Mesodermal cell (in vitro differentiated cells): Measurements from ENCODE around the gene SLC19A1.

Experiments used
- H3K27ac ChIP-seq: 2 replicates; pipeline ENCODE4 v1.7.0; 2013; ENCODE audit warnings: mild to moderate bottlenecking, low read depth, low read length, moderate library complexity; ENCODE audit not compliant: severe bottlenecking
- H3K36me3 ChIP-seq: 2 replicates; pipeline ENCODE4 v1.7.1; 2013; ENCODE audit warnings: mild to moderate bottlenecking, low read length, moderate library complexity; ENCODE audit not compliant: control insufficient read depth, insufficient read depth
- H3K4me1 ChIP-seq: one replicate; pipeline ENCODE4 v1.7.1; 2013; ENCODE audit warnings: mild to moderate bottlenecking, low read length; ENCODE audit not compliant: insufficient read depth, control insufficient read depth, poor library complexity, severe bottlenecking
- H3K4me3 ChIP-seq: 2 replicates; pipeline ENCODE4 v1.7.0; 2013; ENCODE audit warnings: low read length, control low read depth, mild to moderate bottlenecking; ENCODE audit not compliant: insufficient read depth, poor library complexity, severe bottlenecking; ENCODE audit errors: extremely low read depth
- H3K9me3 ChIP-seq: 2 replicates; pipeline ENCODE4 v1.7.1; 2013; ENCODE audit warnings: mild to moderate bottlenecking, low read length, moderate library complexity; ENCODE audit not compliant: control insufficient read depth
- WGBS, 2 experiments: methylation state at CpG; one replicate each; pipeline ENCODE4 v1.1.5; 2013; ENCODE audit warnings: missing lambda C conversion rate in 2 of 2; ENCODE audit not compliant: insufficient coverage in 2 of 2; 5-methylcytosine and 5-hydroxymethylcytosine counted together

The SLC19A1 gene

GRCh38 chr21:45471525-45472221 is 70.6 kb downstream of the SLC19A1 start:
- Histone ChIP-seq H3K36me3 (peaks cover 88% of the 10 kb centered on the region), H3K9me3 (no peaks in the 10 kb centered on the region), H3K27ac (no peak overlapping the region), H3K4me1 (peaks cover 26% of the 10 kb centered on the region), H3K4me3 (no peak overlapping the region)
- 91% methylated on average over 24 to 30 of the region's 30 CpGs for WGBS, 2 experiments

GRCh38 chr21:45470773-45471524 is 71.3 kb downstream of the SLC19A1 start:
- Histone ChIP-seq H3K4me3 (no peak overlapping the region), H3K36me3 (peaks cover 88% of the 10 kb centered on the region), H3K9me3 (no peaks in the 10 kb centered on the region), H3K27ac (peak overlapping the region; percentile 36), H3K4me1 (peaks cover 26% of the 10 kb centered on the region)
- 94 to 96% methylated on average over 24 to 28 of the region's 28 CpGs for WGBS, 2 experiments

GRCh38 chr21:45470087-45470515 is 72.1 kb downstream of the SLC19A1 start:
- peaks cover 26% of the 10 kb centered on the region for H3K4me1 ChIP-seq
- no peaks in the 10 kb centered on the region for H3K9me3 ChIP-seq
- H3K4me3 ChIP-seq: no peak overlapping the region
- WGBS, 2 experiments: 92 to 97% methylated on average over 5 to 6 of the region's 7 CpGs
- H3K36me3 ChIP-seq: peaks cover 89% of the 10 kb centered on the region
- peak overlapping the region; percentile 71 for H3K27ac ChIP-seq

GRCh38 chr21:45469273-45470086 is 72.8 kb downstream of the SLC19A1 start:
- Histone ChIP-seq H3K27ac (peak overlapping the region; percentile 71), H3K4me1 (peaks cover 26% of the 10 kb centered on the region), H3K9me3 (no peaks in the 10 kb centered on the region), H3K4me3 (no peak overlapping the region), H3K36me3 (peaks cover 88% of the 10 kb centered on the region)
- 84 to 90% methylated on average over 17 to 18 of the region's 24 CpGs for WGBS, 2 experiments

- 95 to 99% methylated on average over 14 of the region's 14 CpGs for WGBS, 2 experiments
- Histone ChIP-seq H3K4me3 (no peak overlapping the region), H3K27ac (no peak overlapping the region), H3K36me3 (peaks cover 88% of the 10 kb centered on the region), H3K4me1 (peaks cover 26% of the 10 kb centered on the region), H3K9me3 (no peaks in the 10 kb centered on the region)
Observed at GRCh38 chr21:45468971-45469272, 73.3 kb downstream of the SLC19A1 start.

- Histone ChIP-seq H3K36me3 (peaks cover 87% of the 10 kb centered on the region), H3K4me1 (peaks cover 26% of the 10 kb centered on the region), H3K27ac (no peak overlapping the region), H3K9me3 (no peaks in the 10 kb centered on the region), H3K4me3 (no peak overlapping the region)
- 96 to 98% methylated on average over 34 to 37 of the region's 45 CpGs for WGBS, 2 experiments
Observed at GRCh38 chr21:45468051-45468970, 73.9 kb downstream of the SLC19A1 start.

- Histone ChIP-seq H3K9me3 (no peaks in the 10 kb centered on the region), H3K36me3 (peaks cover 86% of the 10 kb centered on the region), H3K27ac (no peak overlapping the region), H3K4me3 (no peak overlapping the region), H3K4me1 (peaks cover 26% of the 10 kb centered on the region)
- WGBS, 2 experiments: 98 to 100% methylated on average over 16 to 24 of the region's 25 CpGs
Observed at GRCh38 chr21:45467221-45467779, 74.9 kb downstream of the SLC19A1 start.

- Histone ChIP-seq H3K9me3 (peaks cover 3% of the 10 kb centered on the region), H3K36me3 (peaks cover 89% of the 10 kb centered on the region), H3K27ac (peak overlapping the region; percentile 23), H3K4me3 (no peak overlapping the region), H3K4me1 (peaks cover 26% of the 10 kb centered on the region)
- 94 to 97% methylated on average over 28 to 30 of the region's 30 CpGs for WGBS, 2 experiments
Observed at GRCh38 chr21:45466330-45467220, 75.7 kb downstream of the SLC19A1 start.

GRCh38 chr21:45465611-45466329 is 76.5 kb downstream of the SLC19A1 start:
- Histone ChIP-seq H3K4me1 (peaks cover 23% of the 10 kb centered on the region), H3K36me3 (peaks cover 89% of the 10 kb centered on the region), H3K27ac (no peak overlapping the region), H3K4me3 (no peak overlapping the region), H3K9me3 (peaks cover 11% of the 10 kb centered on the region)
- WGBS, 2 experiments: 94 to 96% methylated on average over 22 to 23 of the region's 27 CpGs
